Amygdala (tissue), 56 donors: ENCODE measurements around the gene XYLT1.

Source experiments
- DNase-seq, 56 donors: peaks; one replicate each; lab custom pipeline; 2025; lab: John Stamatoyannopoulos, UW

XYLT1 gene

DNA sequence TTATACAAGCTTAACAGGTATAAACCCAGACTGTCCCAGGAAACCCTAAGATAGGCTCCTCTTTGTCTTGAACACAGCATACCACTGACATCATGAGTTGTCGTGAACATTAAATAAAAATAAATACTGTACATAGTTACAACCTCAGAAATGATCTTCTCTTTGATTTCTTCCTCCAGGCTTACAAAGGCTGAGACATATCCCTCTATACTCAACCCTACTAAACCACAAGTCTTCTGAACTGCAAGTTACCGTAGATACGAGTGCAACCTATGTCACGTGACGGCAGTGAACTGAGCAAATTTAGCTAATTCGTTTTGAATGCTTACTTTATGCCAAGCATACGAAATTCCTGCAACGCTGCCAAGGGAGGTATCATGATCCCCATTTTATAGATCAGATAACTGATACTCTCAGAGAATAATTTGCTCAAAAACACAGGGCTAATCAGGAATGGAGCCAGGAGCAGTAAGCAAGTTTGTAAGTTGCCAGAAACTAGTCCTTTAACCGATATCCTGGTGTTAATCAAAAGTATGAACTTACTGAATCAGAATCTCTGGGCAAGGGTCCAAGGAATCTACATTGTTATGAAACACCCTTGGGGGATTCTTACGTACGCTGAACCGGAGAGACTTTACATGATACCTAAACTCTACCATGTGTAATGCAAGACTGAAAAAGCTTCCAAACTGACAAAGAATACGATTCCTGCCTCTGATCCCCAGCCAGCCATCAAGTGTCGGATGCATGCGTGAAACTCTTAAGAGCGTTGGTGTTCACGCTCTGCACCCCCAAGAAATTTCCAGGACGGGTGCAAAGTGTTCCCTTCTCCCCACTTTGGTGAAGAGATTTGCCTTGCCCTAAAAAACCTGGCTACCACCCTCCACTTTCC is 106.2 kb downstream of the XYLT1 start:
- DNase-seq, result no peak

DNA sequence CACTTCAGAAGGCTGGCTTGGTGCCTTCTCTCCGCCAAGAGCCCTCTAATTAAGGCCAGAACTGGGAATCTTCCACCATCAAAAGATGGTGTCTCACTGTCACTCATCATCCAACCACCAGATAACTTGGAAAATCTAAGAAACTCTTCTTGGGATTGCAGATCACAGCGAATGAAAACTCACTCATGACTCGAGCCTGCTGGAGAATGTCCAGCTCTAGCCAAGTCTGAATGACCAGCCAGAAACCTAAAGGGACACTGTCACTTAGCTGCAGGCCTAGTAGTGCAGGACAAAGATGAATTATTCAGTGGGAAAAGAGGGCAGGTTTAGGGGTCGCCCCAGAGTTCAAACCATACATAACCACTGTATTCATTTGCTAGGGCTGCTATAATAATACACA is 107.8 kb downstream of the XYLT1 start:
- DNase-seq, result no peak

DNA sequence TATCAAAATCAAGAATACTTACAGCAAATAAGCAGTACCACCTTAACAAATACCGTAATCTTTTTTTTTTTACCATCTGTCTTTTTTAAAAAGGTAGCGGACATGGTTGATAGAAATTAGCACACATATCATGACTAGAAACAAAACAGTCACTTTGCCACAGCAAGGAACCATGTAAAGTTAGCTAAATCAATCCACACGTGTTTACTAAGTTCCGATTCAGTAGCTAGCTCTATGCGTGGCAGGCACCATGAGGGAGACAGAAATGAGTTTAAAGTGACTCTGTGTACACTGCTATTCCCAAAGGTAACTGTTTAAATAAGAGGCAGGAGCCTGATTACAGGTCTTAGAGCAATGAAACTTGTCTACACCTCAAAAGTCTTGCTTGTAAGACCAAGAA is 108.6 kb downstream of the XYLT1 start:
- no peak for DNase-seq

DNA sequence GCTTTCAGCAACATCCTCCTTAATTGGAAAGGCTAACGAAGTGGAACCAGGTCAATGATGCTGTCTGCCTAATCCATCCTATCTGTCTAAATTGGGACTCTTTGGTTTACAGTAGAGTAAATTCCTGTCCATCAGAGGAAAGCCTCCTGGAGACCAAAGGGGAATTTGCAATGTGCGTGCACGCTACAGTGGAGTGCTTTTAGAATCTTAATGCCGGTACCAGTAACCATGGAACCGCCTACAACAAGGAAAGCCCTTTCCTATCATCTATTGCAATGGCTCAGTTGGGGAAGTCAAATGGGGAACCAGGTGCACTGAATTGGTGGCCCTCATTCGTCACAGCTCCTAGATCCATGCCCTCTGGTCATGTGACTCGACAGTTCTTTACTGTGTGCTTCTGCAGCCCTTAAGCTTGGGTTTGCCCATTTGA is 110.1 kb downstream of the XYLT1 start:
- no peak for DNase-seq

DNA sequence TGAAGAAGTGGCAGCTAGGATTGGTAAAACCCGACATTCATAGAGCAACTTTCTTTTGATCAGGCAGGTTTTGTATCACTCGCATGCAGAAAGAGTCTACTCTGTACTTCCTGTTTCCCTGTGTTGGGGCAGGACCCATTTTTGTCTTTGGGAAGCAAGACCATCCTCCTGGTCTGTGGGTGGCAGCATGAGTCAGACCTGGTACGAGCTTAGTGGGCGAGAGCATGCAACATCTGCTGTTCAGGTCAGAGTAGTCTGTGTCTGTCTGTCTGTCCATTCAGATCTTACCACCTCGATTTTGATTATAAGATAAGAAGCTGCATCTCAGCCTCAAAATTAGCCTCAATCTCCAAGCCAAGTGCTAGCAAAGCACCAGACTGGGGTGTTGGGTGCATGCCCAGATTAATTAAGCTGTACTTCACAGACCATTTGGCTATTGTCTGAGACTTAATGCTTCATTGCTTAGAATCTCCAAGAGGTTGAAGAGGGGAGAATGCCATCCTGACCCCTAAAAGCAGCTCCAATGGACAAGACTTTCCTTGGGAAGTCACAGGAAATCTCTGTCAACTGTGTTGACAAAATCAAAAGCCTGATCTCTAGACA is 110.9 kb downstream of the XYLT1 start:
- peak in 8 of 56 donors; percentile 4 to 23 (median 11) for DNase-seq

DNA sequence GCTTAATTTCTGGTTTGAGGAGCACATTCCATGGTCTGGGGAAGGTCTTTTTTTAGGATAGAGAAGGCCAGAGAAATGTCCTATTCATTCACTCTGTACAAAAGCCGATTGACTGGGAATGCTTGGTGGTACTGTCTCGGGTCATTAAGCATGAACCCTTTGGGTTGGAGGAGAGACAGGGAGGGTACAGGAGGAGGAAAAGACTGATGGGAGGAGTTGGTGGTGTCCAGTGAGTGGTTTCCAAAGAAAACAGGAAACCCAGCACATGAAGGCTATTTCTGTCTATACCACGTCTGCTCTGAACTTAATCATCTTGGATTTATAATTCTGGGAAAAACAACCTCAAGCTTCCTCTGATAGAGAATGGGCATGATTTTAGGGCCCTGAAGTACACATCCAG is 111.9 kb downstream of the XYLT1 start:
- no peak for DNase-seq

DNA sequence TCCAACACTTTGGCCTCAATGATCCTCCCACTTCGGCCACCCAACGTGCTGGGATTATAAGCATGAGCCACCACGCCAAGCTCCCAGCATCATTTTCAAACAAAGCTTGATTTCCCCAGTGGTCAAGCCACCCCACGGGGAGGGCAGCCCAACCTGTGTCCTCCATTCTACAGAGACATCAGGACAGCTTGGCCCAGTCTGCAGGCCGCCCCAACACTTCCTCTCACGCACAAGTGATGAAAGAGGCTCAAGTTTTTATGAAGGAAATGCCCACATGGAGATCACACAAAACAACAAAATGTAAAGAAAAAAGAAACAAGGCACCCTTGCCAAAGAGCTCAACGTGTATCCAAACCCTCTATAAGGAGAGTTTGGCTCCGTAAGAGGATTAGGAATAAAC is 112.4 kb downstream of the XYLT1 start:
- no peak for DNase-seq

DNA sequence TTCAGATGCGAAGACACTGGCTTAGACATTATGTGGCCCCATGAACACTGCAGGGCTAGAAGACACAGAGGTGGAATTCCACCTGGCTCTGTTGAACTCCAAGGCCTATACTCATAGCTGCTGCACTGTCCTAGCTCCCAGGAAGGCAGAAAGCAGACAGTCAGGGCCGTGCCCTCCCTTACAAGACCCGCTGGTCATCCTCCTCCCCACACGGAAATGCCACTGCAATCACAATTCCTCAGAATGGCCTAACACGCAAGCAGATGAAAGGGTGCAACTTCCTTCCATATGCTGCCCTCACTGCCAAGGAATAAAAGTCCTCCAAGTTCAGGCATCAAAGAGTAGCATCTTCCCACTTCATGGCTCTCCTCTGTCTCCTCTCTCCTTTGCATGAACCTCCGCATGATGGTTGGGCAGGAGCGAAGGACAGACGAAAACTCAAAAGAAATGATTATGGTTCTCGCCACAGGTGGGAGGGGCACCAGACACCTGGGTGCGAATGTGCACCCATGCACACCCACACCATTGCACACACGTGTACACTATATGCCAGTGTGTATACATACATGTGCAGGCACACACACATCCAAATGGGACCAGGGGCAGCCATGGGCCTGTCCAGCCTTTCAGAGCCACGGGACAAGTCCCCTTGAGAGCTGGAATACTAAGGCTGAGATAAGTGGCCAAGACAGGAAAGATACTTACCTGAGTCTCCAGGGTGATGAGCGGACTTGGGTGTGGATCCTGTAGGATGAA is 113.3 kb downstream of the XYLT1 start:
- DNase-seq, result no peak

DNA sequence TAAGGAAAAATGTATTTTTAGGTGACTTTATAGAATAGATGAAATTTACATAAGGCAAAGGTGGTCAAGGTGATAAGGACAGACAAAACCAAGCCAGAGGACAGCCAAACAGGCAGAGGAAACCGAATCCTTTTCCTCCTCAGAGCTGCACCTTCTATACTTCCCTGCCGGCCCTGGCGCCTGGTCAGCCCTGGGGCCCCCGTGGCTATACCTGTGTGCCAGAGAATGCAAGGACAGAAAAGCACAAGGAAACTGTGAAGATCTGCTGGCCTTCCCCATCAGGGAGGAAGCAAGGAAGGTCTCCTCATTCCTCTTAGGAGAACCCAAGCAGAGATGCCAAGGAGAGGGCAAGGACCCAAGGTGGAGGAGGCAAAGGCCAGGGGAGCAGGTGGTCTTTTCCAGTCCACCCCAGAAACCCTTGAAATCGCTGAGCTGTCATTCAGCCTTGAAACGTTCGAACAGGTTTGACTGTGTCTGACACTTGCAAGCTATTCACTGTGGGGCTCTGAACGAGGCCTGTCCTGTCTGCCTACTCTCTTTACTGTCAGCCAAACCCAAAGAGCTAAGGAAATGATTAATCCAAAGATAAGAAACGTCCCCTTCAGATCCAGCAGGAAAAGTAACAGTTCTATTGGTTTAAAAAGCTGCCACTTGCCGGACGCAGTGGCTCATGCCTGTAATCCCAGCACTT is 114.4 kb downstream of the XYLT1 start:
- DNase-seq, result no peak

DNA sequence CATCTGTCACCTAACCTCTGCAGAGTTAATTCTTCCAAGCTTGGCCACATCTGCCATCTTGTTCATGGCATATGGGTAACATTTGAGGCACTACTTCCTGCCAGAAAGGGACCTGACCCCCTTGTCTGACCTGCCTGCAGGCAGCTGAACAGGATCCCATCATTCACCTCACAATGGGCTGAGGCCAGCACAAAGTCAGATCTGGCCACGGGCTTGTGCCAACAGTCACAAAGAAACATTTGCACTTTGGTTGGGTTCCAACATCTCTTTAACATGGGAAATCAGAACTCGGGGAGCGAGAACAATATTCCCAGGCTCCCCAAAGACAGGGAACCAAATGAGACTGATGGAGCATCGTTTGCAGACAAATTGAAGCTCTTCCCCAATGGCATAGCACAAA is 116.1 kb downstream of the XYLT1 start:
- DNase-seq, result no peak

DNA sequence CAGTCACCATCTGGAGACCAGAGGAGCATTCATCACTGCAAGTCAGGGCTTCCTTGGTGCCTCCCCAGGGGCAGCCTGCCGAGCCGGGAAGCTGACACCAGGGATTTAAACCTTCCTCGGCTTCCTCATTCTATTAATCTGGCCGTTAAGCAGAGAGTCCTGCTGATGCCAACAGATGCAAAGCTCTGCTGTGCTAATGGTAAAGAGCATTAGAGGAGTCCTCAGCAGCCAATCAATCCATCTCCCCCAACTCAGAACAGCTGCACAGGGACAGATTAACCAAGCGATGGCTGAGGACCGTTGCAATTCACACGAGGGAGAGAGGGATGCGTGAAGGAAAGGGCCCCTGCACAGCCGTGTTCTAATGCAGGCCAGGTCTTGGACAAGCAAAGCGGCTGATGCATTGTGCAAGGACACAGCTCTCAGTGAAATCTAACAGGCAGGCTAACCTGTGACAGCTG is 116.6 kb downstream of the XYLT1 start:
- no peak for DNase-seq

DNA sequence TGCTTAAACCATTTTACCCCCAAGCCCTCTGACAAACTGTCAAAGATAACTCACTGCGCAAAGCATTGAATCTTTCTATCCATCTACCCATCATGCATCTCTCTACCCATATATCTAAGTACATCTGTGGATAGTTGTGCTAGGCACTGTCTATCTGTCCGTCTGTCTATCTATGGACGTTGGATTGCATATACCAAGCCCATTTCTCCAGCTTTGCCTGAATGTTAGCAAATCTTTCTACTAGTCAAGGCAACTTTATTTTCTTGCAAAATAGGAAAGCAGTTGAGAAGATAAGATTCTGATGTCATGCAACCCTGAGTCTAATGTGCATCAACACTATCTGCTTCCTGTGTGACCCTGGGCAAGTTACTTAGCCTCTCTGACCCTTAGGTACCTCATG is 117.2 kb downstream of the XYLT1 start:
- DNase-seq, result no peak

DNA sequence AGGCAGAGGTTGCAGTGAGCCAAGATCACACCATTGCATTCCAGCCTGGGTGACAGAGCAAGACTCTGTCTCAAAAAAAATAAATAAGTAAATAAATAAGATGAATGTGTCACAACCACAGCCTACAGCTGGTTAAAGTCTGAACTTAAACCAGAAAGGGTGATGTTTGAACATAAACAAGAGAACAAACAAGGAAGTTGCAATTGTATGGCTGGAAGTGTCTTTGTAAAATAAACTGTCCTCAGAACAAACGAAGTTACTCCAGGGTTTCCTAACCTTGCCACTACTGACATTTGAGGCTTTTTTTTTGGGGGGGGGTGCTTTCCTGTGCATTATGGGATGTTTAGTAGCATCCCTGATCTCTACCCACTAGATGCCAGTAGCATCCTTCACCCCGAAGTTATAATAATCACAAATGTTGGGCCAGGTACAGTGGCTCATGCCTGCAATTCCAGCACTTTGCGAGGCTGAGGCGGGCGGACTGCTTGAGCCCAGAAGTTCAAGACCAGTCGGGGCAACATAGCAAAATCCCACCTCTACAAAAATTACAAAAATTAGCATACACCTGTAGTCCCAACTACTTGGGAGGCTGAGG is 119.2 kb downstream of the XYLT1 start:
- no peak for DNase-seq

DNA sequence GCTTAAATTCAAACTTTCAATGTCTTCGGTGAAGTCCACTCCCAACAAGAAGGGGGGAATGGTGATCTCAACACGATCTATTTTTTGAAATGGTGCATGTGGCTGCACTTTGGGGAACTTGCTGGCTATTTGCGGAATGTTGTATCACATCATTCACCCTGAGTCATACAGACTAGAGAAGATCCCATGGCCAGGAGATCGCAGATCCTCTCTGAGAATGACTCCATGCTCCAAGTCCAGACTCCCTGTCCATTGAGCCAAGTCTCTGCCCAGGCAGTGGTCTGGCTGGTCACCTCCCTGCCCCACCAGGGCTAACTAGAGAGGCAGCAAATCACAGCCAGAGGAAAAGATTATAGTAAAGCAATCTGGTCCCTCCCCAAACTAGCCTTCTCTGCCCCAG is 120.6 kb downstream of the XYLT1 start:
- DNase-seq, result no peak

DNA sequence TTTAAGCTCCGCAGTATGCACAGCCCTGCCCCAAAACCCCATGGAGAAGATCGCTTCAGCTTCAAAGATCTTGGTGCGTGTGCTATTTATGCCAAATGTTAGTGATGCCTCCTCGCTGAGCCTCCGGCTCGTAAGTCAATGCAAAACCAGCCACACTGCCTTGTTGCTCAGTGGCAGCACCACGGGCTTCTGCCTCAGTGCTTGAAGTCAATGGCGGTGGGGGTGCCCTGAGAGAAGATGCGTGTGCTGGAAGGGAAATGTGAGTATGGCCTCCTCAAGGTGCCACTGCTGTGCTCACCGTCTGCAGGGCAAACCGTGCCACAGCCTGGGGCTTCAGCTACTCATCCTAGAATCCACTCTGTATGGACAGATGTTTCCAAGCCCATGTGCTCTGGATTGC is 121.9 kb downstream of the XYLT1 start:
- DNase-seq, result no peak

DNA sequence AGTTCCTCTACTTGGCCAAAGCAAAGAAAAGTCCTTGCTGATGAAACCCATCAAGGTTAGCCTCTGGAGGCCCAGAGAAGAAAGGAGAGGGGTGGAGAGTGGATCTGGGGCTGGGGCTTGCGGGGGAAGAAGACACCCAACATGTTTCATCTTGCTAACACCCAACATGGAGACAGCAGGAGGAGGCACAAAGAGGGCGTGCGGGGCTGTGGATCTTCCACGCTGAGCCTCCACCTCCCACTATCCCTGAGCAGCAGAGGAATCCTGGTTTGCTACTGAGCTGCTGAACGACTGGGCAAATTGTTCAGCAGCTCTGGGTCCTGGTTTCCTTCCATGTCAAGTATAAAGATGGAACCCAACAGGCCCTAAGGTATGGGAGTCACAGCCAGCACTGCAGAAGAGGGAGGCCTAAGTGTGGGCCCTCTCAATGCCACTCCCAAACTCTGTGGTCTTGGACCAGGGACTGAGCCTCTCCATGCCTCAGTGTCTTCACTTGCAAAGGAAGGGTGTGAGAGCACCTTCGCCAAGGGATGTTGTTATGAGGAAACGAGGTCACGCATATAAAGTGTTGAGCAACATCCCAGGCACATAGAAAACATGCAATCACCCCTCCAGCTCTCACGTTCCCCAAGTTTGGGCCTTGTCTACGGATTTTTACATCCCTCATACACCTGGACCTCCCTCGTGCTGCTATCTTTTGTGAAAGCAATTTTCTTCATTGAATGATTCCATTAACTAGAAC is 122.5 kb downstream of the XYLT1 start:
- DNase-seq, result no peak

DNA sequence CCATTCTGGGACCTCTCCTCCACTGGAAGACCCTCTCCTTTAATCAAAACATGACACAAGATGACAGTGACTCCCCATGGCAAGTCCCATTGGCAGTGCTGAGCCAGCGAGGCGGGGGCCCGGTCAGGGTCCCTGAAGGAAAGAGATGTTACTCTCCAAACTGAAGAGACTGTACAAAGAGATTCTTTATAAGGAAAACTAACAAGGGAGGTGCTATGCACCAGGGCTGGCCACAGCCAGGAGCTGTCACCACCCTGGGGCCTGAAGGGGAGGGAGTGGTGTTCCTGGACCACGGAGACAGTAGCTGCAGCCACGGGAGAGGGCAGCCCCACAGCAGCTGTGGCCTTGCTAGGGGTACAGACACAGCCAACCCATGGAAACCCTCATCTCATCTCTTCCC is 123.1 kb downstream of the XYLT1 start:
- no peak for DNase-seq

DNA sequence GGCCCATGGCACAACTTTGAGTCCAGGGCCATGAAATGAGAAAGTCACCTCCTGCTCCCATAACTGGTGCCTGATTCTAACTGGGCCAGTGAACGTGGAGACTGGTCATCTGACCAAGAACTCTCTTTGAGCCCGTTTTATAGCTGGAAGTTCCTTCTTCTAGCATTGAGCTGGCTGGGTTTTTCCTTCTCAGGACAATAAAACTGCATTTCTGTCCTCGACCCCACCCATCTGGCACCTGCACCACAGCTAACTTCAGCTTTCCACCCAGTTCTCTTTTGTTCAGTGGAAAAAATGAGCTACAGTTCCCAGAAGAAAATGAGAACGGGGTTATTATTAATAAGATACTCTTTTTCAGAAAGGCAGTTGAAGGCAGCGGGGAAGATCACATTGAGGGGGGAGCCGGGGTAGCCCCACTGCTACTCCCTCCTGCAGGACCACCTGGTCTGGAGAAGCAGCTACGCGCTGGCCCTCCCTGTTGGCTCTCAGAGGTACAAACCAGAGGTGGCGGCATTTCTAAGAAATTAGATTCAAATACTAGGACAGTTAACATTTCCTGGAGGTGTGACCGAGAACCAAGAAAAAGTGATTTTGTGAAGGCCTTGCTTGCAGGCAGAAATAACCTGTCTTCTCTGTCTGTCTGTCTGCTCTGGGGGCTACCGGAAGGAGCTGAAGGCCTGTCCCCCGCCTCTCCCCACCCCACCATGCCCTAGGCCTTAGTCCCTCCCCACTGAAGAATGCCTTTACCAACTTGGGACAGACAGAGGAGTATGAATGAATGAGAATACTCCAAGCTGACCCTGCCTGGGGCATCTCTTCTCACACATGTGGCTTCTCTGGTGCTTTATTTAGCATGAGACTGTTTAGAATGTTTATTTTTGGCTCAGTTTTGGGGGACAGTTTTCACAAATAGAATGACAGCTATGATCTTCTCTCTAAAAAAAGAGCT is 123.9 kb downstream of the XYLT1 start:
- DNase-seq, result no peak

DNA sequence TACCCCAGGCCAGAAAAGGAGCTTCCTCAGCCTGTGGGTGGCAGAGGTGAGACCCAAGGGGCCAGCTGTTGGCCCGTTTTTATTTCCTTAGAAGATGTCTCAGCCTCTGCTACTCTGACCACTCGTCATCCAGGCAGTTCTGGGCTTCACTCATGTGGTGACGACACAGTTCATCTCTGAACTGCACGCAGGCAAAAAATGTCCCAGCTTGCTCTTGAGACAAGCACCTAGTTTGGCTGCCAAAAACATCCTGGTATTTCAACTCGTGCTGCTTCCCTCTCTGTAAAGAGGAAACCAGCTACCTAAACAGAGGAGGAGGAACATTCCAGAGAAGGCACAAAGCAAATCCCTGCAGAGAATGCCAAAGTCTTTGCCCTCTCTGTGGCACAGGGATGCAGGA is 125.7 kb downstream of the XYLT1 start:
- DNase-seq, result no peak
